Spleen (tissue), 11 donors: ENCODE data around the gene MYT1. TPM values are rescaled to one million over a fixed set of nuclear protein-coding genes. Genes with fewer than 3 reads are reported as not detected.

Source experiments
- DNase-seq: peaks from one replicate; pipeline ENCODE4 v3.0.0-alpha.2; 2020
- H3K27ac ChIP-seq, 8 donors: fragments of 200-600 bp; sonication (generic) in 7 of 8; 1 replicate in 4 of 8; 2 replicates in 4 of 8; pipeline versions ENCODE4 v1.5.0 to v1.8.0; 2016 to 2021; ENCODE audit warnings: inconsistent platforms in 4 of 8, mild to moderate bottlenecking in 4 of 8, moderate library complexity in 1 of 8
- H3K27me3 ChIP-seq, 7 donors: fragments of 200-600 bp; sonication (generic) in 6 of 7; replicated peaks in 1 of 7; 1 replicate in 4 of 7; 2 replicates in 3 of 7; pipeline versions ENCODE4 v1.5.0 to v1.8.0; 2016 to 2021; ENCODE audit warnings: inconsistent platforms in 3 of 7, mild to moderate bottlenecking in 1 of 7
- H3K36me3 ChIP-seq, 6 donors: fragments of 200-600 bp; sonication (generic) in 5 of 6; 1 replicate in 4 of 6; 2 replicates in 2 of 6; pipeline versions ENCODE4 v1.5.0 to v1.8.0; 2016 to 2021; ENCODE audit warnings: inconsistent platforms in 2 of 6
- H3K4me1 ChIP-seq, 6 donors: fragments of 200-600 bp; sonication (generic) in 5 of 6; 1 replicate in 3 of 6; 2 replicates in 3 of 6; pipeline versions ENCODE4 v1.5.0 to v1.8.0; 2016 to 2021; ENCODE audit warnings: inconsistent platforms in 3 of 6
- H3K4me3 ChIP-seq, 8 donors: fragments of 200-600 bp; sonication (generic) in 7 of 8; 1 replicate in 4 of 8; 2 replicates in 4 of 8; pipeline versions ENCODE4 v1.5.0 to v1.8.0; 2016 to 2021; ENCODE audit warnings: inconsistent platforms in 4 of 8, mild to moderate bottlenecking in 4 of 8, moderate library complexity in 2 of 8
- H3K9me3 ChIP-seq, 8 donors: fragments of 200-600 bp; sonication (generic) in 7 of 8; 1 replicate in 4 of 8; 2 replicates in 4 of 8; pipeline versions ENCODE4 v1.5.0 to v1.8.0; 2016 to 2021; ENCODE audit warnings: inconsistent platforms in 4 of 8
- CTCF ChIP-seq, 11 experiments: fragments of 200-600 bp in 7 of 11; fragments of 450-650 bp in 4 of 11; sonication (generic) in 4 of 11; IDR thresholded peaks in 8 of 11; conservative IDR thresholded peaks in 3 of 11; 1 replicate in 7 of 11; 2 replicates in 4 of 11; pipeline versions ENCODE4 v1.4.0 to v1.8.0; 2016 to 2021; ENCODE audit warnings: antibody characterized with exemption in 11 of 11, inconsistent platforms in 4 of 11, mild to moderate bottlenecking in 1 of 11
- POLR2A ChIP-seq, 3 donors: fragments of 450-650 bp; IDR thresholded peaks; one replicate each; pipeline ENCODE4 v1.5.1; 2017; ENCODE audit warnings: antibody characterized with exemption in 3 of 3, mild to moderate bottlenecking in 1 of 3
- POLR2AphosphoS5 ChIP-seq, 3 donors: sonication (generic); formaldehyde crosslinking; IDR thresholded peaks; one replicate each; pipeline ENCODE4 v1.5.1; 2017; ENCODE audit warnings: antibody characterized with exemption in 3 of 3
- WGBS, 5 donors: extraction: QIAGEN DNeasy Blood & Tissue Kit in 3 of 5; methylation state at CpG; one replicate each; pipeline versions ENCODE4 v1.1.5 to v1.1.7; 2013 to 2018; 5-methylcytosine and 5-hydroxymethylcytosine counted together
- intact Hi-C: fragments of 100-400 bp; cut with DNase I; formaldehyde crosslinking; loops from one replicate; pipeline ENCODE4 v1.15.0; 2023; ENCODE audit warnings: low total_unique reads
- polyA plus RNA-seq, 3 donors: library from polyadenylated mRNA; stranded (reverse); fragments of 200-250 nt; gene quantifications; one replicate each; pipeline ENCODE4 v1.2.1, GENCODE V29; 2013
- total RNA-seq, 7 donors: library from RNA; depleted of rRNA in 3 of 7; stranded (reverse); fragments of >200 nt in 3 of 7; fragmentation: NEBNext Ultra II Directional in 4 of 7; extraction: Animal tissue kit (Norgen Biotek cat#: 25700) in 4 of 7; gene quantifications; one replicate each; pipeline versions ENCODE4 v1.1.0 to v1.2.1, GENCODE V29; 2016 to 2021
- donor health status: healthy with polysubstance abuse.
- donor health status: DM: no; HTN: no; CAD: no; lungs with moderate emphysema.
- donor health status: DM: no; HTN: no; CAD: no.
- donor health status: Bipolar disorder and iron deficiency.
- donor health status: healthy.
- donor health status: DM: no; HTN: no; CAD: no.
- donor health status: DM: yes; HTN: yes; CAD: no.

The MYT1 gene
- total and polyA plus RNA-seq, 10 donors, result 0.08 to 2.2 (median 0.60) TPM; not detected in 3

- TF ChIP-seq POLR2AphosphoS5 (IDR thresholded peaks at IDR 0.05), result no peak
- no peak for TF ChIP-seq CTCF (IDR thresholded peaks at IDR 0.05 in 8 of 11, conservative IDR thresholded peaks at IDR 0.05 in 3 of 11)
- 83 to 88% (median 85%) methylated on average over 15 to 16 of the region's 16 CpGs for WGBS, 5 donors
- Histone ChIP-seq H3K27ac (no peak overlapping the region), H3K9me3 (no peaks in the 10 kb centered on the region), H3K36me3 (no peaks in the 10 kb centered on the region), H3K4me1 (no peaks in the 10 kb centered on the region), H3K27me3 (peaks cover 0 to 57% (median 0%) of the 10 kb centered on the region in 7 donors), H3K4me3 (no peak overlapping the region)
- intact Hi-C loops, result no loop called here
- no peak for DNase-seq
Observed at GRCh38 chr20:64200740-64201139, 36.5 kb downstream of the MYT1 start.

- Histone ChIP-seq H3K27ac (no peak overlapping the region), H3K36me3 (no peaks in the 10 kb centered on the region), H3K4me1 (no peaks in the 10 kb centered on the region), H3K9me3 (no peaks in the 10 kb centered on the region), H3K27me3 (peaks cover 0 to 56% (median 0%) of the 10 kb centered on the region in 7 donors), H3K4me3 (no peak overlapping the region)
- DNase-seq, result no peak
- intact Hi-C loops, result no loop called here
- no peak for TF ChIP-seq POLR2AphosphoS5 (IDR thresholded peaks at IDR 0.05)
- TF ChIP-seq POLR2A (IDR thresholded peaks at IDR 0.05), result no peak
- WGBS, 5 donors, result 65 to 86% (median 83%) methylated on average over 33 to 35 of the region's 35 CpGs
Observed at GRCh38 chr20:64201653-64202052, 37.4 kb downstream of the MYT1 start.

- WGBS, 5 donors, result 56 to 79% (median 71%) methylated on average over 12 to 17 of the region's 17 CpGs
- H3K4me3 ChIP-seq, result no peak overlapping the region
- H3K9me3 ChIP-seq, result no peaks in the 10 kb centered on the region
- DNase-seq, result no peak
- intact Hi-C loops, result no loop called here
- H3K27me3 ChIP-seq, result peaks cover 0 to 44% (median 0%) of the 10 kb centered on the region in 7 donors
- no peaks in the 10 kb centered on the region for H3K36me3 ChIP-seq
- no peak overlapping the region for H3K27ac ChIP-seq
- TF ChIP-seq CTCF (IDR thresholded peaks at IDR 0.05 in 8 of 11, conservative IDR thresholded peaks at IDR 0.05 in 3 of 11) (no peak), POLR2A (IDR thresholded peaks at IDR 0.05) (no peak), POLR2AphosphoS5 (IDR thresholded peaks at IDR 0.05) (no peak)
- H3K4me1 ChIP-seq, result no peaks in the 10 kb centered on the region
Observed at GRCh38 chr20:64203037-64203777, 39.0 kb downstream of the MYT1 start.

GRCh38 chr20:64205611-64206026 is 41.4 kb downstream of the MYT1 start:
- H3K27ac ChIP-seq, result no peak overlapping the region
- no peak for TF ChIP-seq POLR2A (IDR thresholded peaks at IDR 0.05)
- peak in 1 of 3 donors; percentile 8 for TF ChIP-seq POLR2AphosphoS5 (IDR thresholded peaks at IDR 0.05)
- intact Hi-C loops, result no loop called here
- H3K4me1 ChIP-seq, result no peaks in the 10 kb centered on the region
- peaks cover 0 to 28% (median 0%) of the 10 kb centered on the region in 7 donors for H3K27me3 ChIP-seq
- H3K4me3 ChIP-seq, result no peak overlapping the region
- 59 to 83% (median 75%) methylated on average over 17 of the region's 17 CpGs for WGBS, 5 donors
- H3K9me3 ChIP-seq, result no peaks in the 10 kb centered on the region
- H3K36me3 ChIP-seq, result no peaks in the 10 kb centered on the region
- no peak for DNase-seq

- no peak for DNase-seq
- intact Hi-C loops, result no loop called here
- TF ChIP-seq CTCF (IDR thresholded peaks at IDR 0.05 in 8 of 11, conservative IDR thresholded peaks at IDR 0.05 in 3 of 11), result no peak
- TF ChIP-seq POLR2AphosphoS5 (IDR thresholded peaks at IDR 0.05), result no peak
- TF ChIP-seq POLR2A (IDR thresholded peaks at IDR 0.05), result no peak
- 78 to 96% (median 91%) methylated on average over 6 to 8 of the region's 8 CpGs for WGBS, 5 donors
- H3K27ac ChIP-seq, result no peak overlapping the region
- peaks cover 0 to 27% (median 0%) of the 10 kb centered on the region in 7 donors for H3K27me3 ChIP-seq
- no peak overlapping the region for H3K4me3 ChIP-seq
- no peaks in the 10 kb centered on the region for H3K9me3 ChIP-seq
- no peaks in the 10 kb centered on the region for H3K36me3 ChIP-seq
- H3K4me1 ChIP-seq, result no peaks in the 10 kb centered on the region
Observed at GRCh38 chr20:64206614-64207013, 42.4 kb downstream of the MYT1 start.
